Right atrium auricular region (tissue), 2 donors: ENCODE data around the gene DMAC2L. TPM values are rescaled to one million over a fixed set of nuclear protein-coding genes. Genes with fewer than 3 reads are reported as not detected.

Experiments used
- DNase-seq: peaks from one replicate; pipeline ENCODE4 v3.0.0-alpha.2; 2019; ENCODE audit warnings: low spot score
- H3K27ac ChIP-seq, 2 donors: fragments of 200-600 bp; sonication (generic); 1 replicate in 1 of 2; 2 replicates in 1 of 2; pipeline ENCODE4 v1.5.1; 2016 to 2019
- H3K27me3 ChIP-seq, 2 donors: fragments of 200-600 bp; sonication (generic); one replicate each; pipeline versions ENCODE4 v1.5.1 to v1.6.0; 2017 to 2019
- H3K36me3 ChIP-seq: fragments of 200-600 bp; sonication (generic); one replicate; pipeline ENCODE4 v1.5.1; 2016
- H3K4me1 ChIP-seq, 2 donors: fragments of 200-600 bp; sonication (generic); one replicate each; pipeline versions ENCODE4 v1.5.1 to v1.6.0; 2017 to 2019
- H3K4me3 ChIP-seq, 2 donors: fragments of 200-600 bp; sonication (generic); 1 replicate in 1 of 2; 2 replicates in 1 of 2; pipeline ENCODE4 v1.5.1; 2017 to 2019; ENCODE audit warnings: mild to moderate bottlenecking in 1 of 2, moderate library complexity in 1 of 2
- H3K9me3 ChIP-seq, 2 donors: fragments of 200-600 bp; sonication (generic); one replicate each; pipeline ENCODE4 v1.5.1; 2019
- CTCF ChIP-seq, 2 donors: fragments of 200-600 bp; sonication (generic); IDR thresholded peaks; one replicate each; pipeline ENCODE4 v1.5.1; 2019; ENCODE audit warnings: antibody characterized with exemption in 2 of 2
- total RNA-seq, 2 donors: library from RNA; depleted of rRNA; stranded (reverse); fragments of >200 nt; gene quantifications; one replicate each; pipeline ENCODE4 v1.1.0, GENCODE V29; 2016

DMAC2L gene
- total RNA-seq, 2 donors from 2014 or later: 10.1 to 22.8 TPM

GRCh38 chr14:50338587-50338986, 26.5 kb downstream of the DMAC2L start:
- H3K4me1 ChIP-seq: peaks cover 0 to 35% of the 10 kb centered on the region in 2 donors
- DNase-seq: no peak
- H3K9me3 ChIP-seq: no peaks in the 10 kb centered on the region
- H3K4me3 ChIP-seq: no peak overlapping the region
- no peaks in the 10 kb centered on the region for H3K27me3 ChIP-seq
- no peak for TF ChIP-seq CTCF (IDR thresholded peaks at IDR 0.05)
- H3K36me3 ChIP-seq: no peaks in the 10 kb centered on the region
- no peak overlapping the region for H3K27ac ChIP-seq

- Histone ChIP-seq H3K9me3 (no peaks in the 10 kb centered on the region), H3K27me3 (no peaks in the 10 kb centered on the region), H3K4me1 (peaks cover 0 to 35% of the 10 kb centered on the region in 2 donors), H3K4me3 (no peak overlapping the region), H3K36me3 (no peaks in the 10 kb centered on the region), H3K27ac (no peak overlapping the region)
- TF ChIP-seq CTCF (IDR thresholded peaks at IDR 0.05): no peak
- DNase-seq: no peak
Observed at GRCh38 chr14:50339178-50339804, 27.2 kb downstream of the DMAC2L start.

GRCh38 chr14:50340045-50340444, 27.9 kb downstream of the DMAC2L start:
- no peaks in the 10 kb centered on the region for H3K36me3 ChIP-seq
- no peaks in the 10 kb centered on the region for H3K9me3 ChIP-seq
- no peak overlapping the region for H3K4me3 ChIP-seq
- DNase-seq: no peak
- peaks cover 0 to 33% of the 10 kb centered on the region in 2 donors for H3K4me1 ChIP-seq
- H3K27ac ChIP-seq: no peak overlapping the region
- no peaks in the 10 kb centered on the region for H3K27me3 ChIP-seq
- TF ChIP-seq CTCF (IDR thresholded peaks at IDR 0.05): no peak

- Histone ChIP-seq H3K4me3 (no peak overlapping the region), H3K4me1 (peaks cover 0 to 24% of the 10 kb centered on the region in 2 donors), H3K9me3 (no peaks in the 10 kb centered on the region), H3K27ac (no peak overlapping the region), H3K27me3 (no peaks in the 10 kb centered on the region), H3K36me3 (no peaks in the 10 kb centered on the region)
- TF ChIP-seq CTCF (IDR thresholded peaks at IDR 0.05): no peak
- no peak for DNase-seq
Observed at GRCh38 chr14:50340963-50341362, 28.8 kb downstream of the DMAC2L start.

- Histone ChIP-seq H3K36me3 (no peaks in the 10 kb centered on the region), H3K4me3 (peak overlapping the region; percentile 25 to 29), H3K9me3 (no peaks in the 10 kb centered on the region), H3K4me1 (peaks cover 0 to 21% of the 10 kb centered on the region in 2 donors), H3K27ac (peak overlapping the region; percentile 59 to 62), H3K27me3 (no peaks in the 10 kb centered on the region)
- peak in 1 of 2 donors; percentile 66 for TF ChIP-seq CTCF (IDR thresholded peaks at IDR 0.05)
- DNase-seq: peak; percentile 69
Observed at GRCh38 chr14:50342221-50343078, 30.3 kb downstream of the DMAC2L start.
